ENCODE data around the gene FCGBP.

Gene FCGBP

GRCh38 chr19:39946532-39946931 is 12.1 kb upstream of the FCGBP start:
- no peak for DNase-seq (ENCODE audit: low read depth)

- no peak for DNase-seq (ENCODE audit: low read depth)
These were observed 9.2 kb upstream of the FCGBP start for GRCh38 chr19:39943586-39943985.

- no peak for DNase-seq (ENCODE audit: low read depth)
These were observed 7.9 kb upstream of the FCGBP start for GRCh38 chr19:39942366-39942730.

- DNase-seq (ENCODE audit: low read depth): no peak
These were observed 7.4 kb upstream of the FCGBP start for GRCh38 chr19:39941615-39942365.

GRCh38 chr19:39941151-39941550 is 6.7 kb upstream of the FCGBP start:
- no peak for DNase-seq (ENCODE audit: low read depth)

GRCh38 chr19:39940221-39940833 is 5.9 kb upstream of the FCGBP start:
- no peak for DNase-seq (ENCODE audit: low read depth)

GRCh38 chr19:39939556-39939955 is 5.1 kb upstream of the FCGBP start:
- no peak for DNase-seq (ENCODE audit: low read depth)

GRCh38 chr19:39937787-39938186 is 3.4 kb upstream of the FCGBP start:
- DNase-seq (ENCODE audit: low read depth): no peak

- DNase-seq (ENCODE audit: low read depth): no peak
These were observed 2.8 kb upstream of the FCGBP start for GRCh38 chr19:39937094-39937720.

- no peak for DNase-seq (ENCODE audit: low read depth)
These were observed 2.2 kb upstream of the FCGBP start for GRCh38 chr19:39936622-39937021.

- DNase-seq (ENCODE audit: low read depth): no peak
These were observed 1.6 kb upstream of the FCGBP start for GRCh38 chr19:39936020-39936419.

GRCh38 chr19:39935364-39935661 is 879 bp upstream of the FCGBP start:
- no peak for DNase-seq (ENCODE audit: low read depth)

GRCh38 chr19:39929750-39930149 is 4.7 kb downstream of the FCGBP start:
- DNase-seq (ENCODE audit: low read depth): no peak

- no peak for DNase-seq (ENCODE audit: low read depth)
These were observed 6.1 kb downstream of the FCGBP start for GRCh38 chr19:39928357-39928725.

GRCh38 chr19:39927524-39928356 is 6.7 kb downstream of the FCGBP start:
- no peak for DNase-seq (ENCODE audit: low read depth)

GRCh38 chr19:39927076-39927475 is 7.4 kb downstream of the FCGBP start:
- no peak for DNase-seq (ENCODE audit: low read depth)

- DNase-seq (ENCODE audit: low read depth): no peak
These were observed 8.2 kb downstream of the FCGBP start for GRCh38 chr19:39926170-39926760.

GRCh38 chr19:39924952-39925351 is 9.5 kb downstream of the FCGBP start:
- DNase-seq (ENCODE audit: low read depth): no peak

GRCh38 chr19:39924389-39924788 is 10.0 kb downstream of the FCGBP start:
- DNase-seq (ENCODE audit: low read depth): no peak

GRCh38 chr19:39923862-39924261 is 10.6 kb downstream of the FCGBP start:
- no peak for DNase-seq (ENCODE audit: low read depth)

GRCh38 chr19:39919976-39920375 is 14.5 kb downstream of the FCGBP start:
- no peak for DNase-seq (ENCODE audit: low read depth)

GRCh38 chr19:39918183-39918651 is 16.2 kb downstream of the FCGBP start:
- no peak for DNase-seq (ENCODE audit: low read depth)
